ENCODE measurements around the gene FURIN. TPM values are rescaled to one million over a fixed set of nuclear protein-coding genes. Genes with fewer than 3 reads are reported as not detected.

The FURIN gene
- polyA plus RNA-seq, 4 donors = 22.8 to 112 (median 38.5) TPM

GRCh38 chr15:90862487-90862886 is 5.9 kb upstream of the FURIN start:
- H3K27ac ChIP-seq (ENCODE audit: low read depth in 1 of 3, low read length in 2 of 3) = no peak overlapping the region
- H3K4me3 ChIP-seq (ENCODE audit: low read depth in 1 of 3, low read length in 3 of 3) = no peak overlapping the region
- no peak for DNase-seq
- no peaks in the 10 kb centered on the region for H3K36me3 ChIP-seq (ENCODE audit: control insufficient read depth in 3 of 3, insufficient read depth in 2 of 3, low read depth in 1 of 3, low read length in 3 of 3)
- WGBS, 3 donors = 91 to 94% (median 92%) methylated on average over 6 of the region's 6 CpGs
- FAIRE-seq = no peak
- H3K27me3 ChIP-seq (ENCODE audit: control insufficient read depth in 3 of 3, insufficient read depth in 3 of 3, low read length in 3 of 3) = no peaks in the 10 kb centered on the region
- no peaks in the 10 kb centered on the region for H3K9me3 ChIP-seq (ENCODE audit: control insufficient read depth in 2 of 2, insufficient read depth in 1 of 2, low read depth in 1 of 2, low read length in 1 of 2)
- no peaks in the 10 kb centered on the region for H3K4me1 ChIP-seq (ENCODE audit: control insufficient read depth in 3 of 3, insufficient read depth in 2 of 3, low read depth in 1 of 3, low read length in 2 of 3)

- peaks cover 0 to 4% (median 0%) of the 10 kb centered on the region in 3 donors for H3K4me1 ChIP-seq (ENCODE audit: control insufficient read depth in 3 of 3, insufficient read depth in 2 of 3, low read depth in 1 of 3, low read length in 2 of 3)
- no peak overlapping the region for H3K4me3 ChIP-seq (ENCODE audit: low read depth in 1 of 3, low read length in 3 of 3)
- 70 to 77% (median 75%) methylated on average over 5 of the region's 5 CpGs for WGBS, 3 donors
- FAIRE-seq (no peak), DNase-seq (no peak)
- H3K27ac ChIP-seq (ENCODE audit: low read depth in 1 of 3, low read length in 2 of 3) = no peak overlapping the region
- H3K27me3 ChIP-seq (ENCODE audit: control insufficient read depth in 3 of 3, insufficient read depth in 3 of 3, low read length in 3 of 3) = no peaks in the 10 kb centered on the region
- no peaks in the 10 kb centered on the region for H3K9me3 ChIP-seq (ENCODE audit: control insufficient read depth in 2 of 2, insufficient read depth in 1 of 2, low read depth in 1 of 2, low read length in 1 of 2)
- H3K36me3 ChIP-seq (ENCODE audit: control insufficient read depth in 3 of 3, insufficient read depth in 2 of 3, low read depth in 1 of 3, low read length in 3 of 3) = no peaks in the 10 kb centered on the region
These were observed 5.2 kb upstream of the FURIN start for GRCh38 chr15:90862964-90863778.

GRCh38 chr15:90863987-90864386 is 4.4 kb upstream of the FURIN start:
- Histone ChIP-seq H3K27ac (ENCODE audit: low read depth in 1 of 3, low read length in 2 of 3) (no peak overlapping the region), H3K4me3 (ENCODE audit: low read depth in 1 of 3, low read length in 3 of 3) (no peak overlapping the region), H3K36me3 (ENCODE audit: control insufficient read depth in 3 of 3, insufficient read depth in 2 of 3, low read depth in 1 of 3, low read length in 3 of 3) (peaks cover 0 to 2% (median 0%) of the 10 kb centered on the region in 3 donors), H3K27me3 (ENCODE audit: control insufficient read depth in 3 of 3, insufficient read depth in 3 of 3, low read length in 3 of 3) (no peaks in the 10 kb centered on the region), H3K4me1 (ENCODE audit: control insufficient read depth in 3 of 3, insufficient read depth in 2 of 3, low read depth in 1 of 3, low read length in 2 of 3) (peaks cover 0 to 12% (median 0%) of the 10 kb centered on the region in 3 donors), H3K9me3 (ENCODE audit: control insufficient read depth in 2 of 2, insufficient read depth in 1 of 2, low read depth in 1 of 2, low read length in 1 of 2) (no peaks in the 10 kb centered on the region)
- DNase-seq (no peak), FAIRE-seq (no peak)
- 87 to 94% (median 91%) methylated on average over 4 of the region's 4 CpGs for WGBS, 3 donors

- peaks cover 0 to 2% (median 0%) of the 10 kb centered on the region in 3 donors for H3K36me3 ChIP-seq (ENCODE audit: control insufficient read depth in 3 of 3, insufficient read depth in 2 of 3, low read depth in 1 of 3, low read length in 3 of 3)
- no peak for DNase-seq
- H3K9me3 ChIP-seq (ENCODE audit: control insufficient read depth in 2 of 2, insufficient read depth in 1 of 2, low read depth in 1 of 2, low read length in 1 of 2) = no peaks in the 10 kb centered on the region
- peaks cover 0 to 17% (median under 1%) of the 10 kb centered on the region in 3 donors for H3K4me1 ChIP-seq (ENCODE audit: control insufficient read depth in 3 of 3, insufficient read depth in 2 of 3, low read depth in 1 of 3, low read length in 2 of 3)
- H3K27ac ChIP-seq (ENCODE audit: low read depth in 1 of 3, low read length in 2 of 3) = no peak overlapping the region
- WGBS, 3 donors = 84 to 90% (median 87%) methylated on average over 10 of the region's 10 CpGs
- no peak overlapping the region for H3K4me3 ChIP-seq (ENCODE audit: low read depth in 1 of 3, low read length in 3 of 3)
- no peaks in the 10 kb centered on the region for H3K27me3 ChIP-seq (ENCODE audit: control insufficient read depth in 3 of 3, insufficient read depth in 3 of 3, low read length in 3 of 3)
- no peak for FAIRE-seq
These were observed 3.9 kb upstream of the FURIN start for GRCh38 chr15:90864507-90864906.

GRCh38 chr15:90865702-90866101 is 2.7 kb upstream of the FURIN start:
- H3K9me3 ChIP-seq (ENCODE audit: control insufficient read depth in 2 of 2, insufficient read depth in 1 of 2, low read depth in 1 of 2, low read length in 1 of 2) = no peaks in the 10 kb centered on the region
- no peak overlapping the region for H3K27ac ChIP-seq (ENCODE audit: low read depth in 1 of 3, low read length in 2 of 3)
- 89 to 93% (median 91%) methylated on average over 4 of the region's 4 CpGs for WGBS, 3 donors
- no peaks in the 10 kb centered on the region for H3K27me3 ChIP-seq (ENCODE audit: control insufficient read depth in 3 of 3, insufficient read depth in 3 of 3, low read length in 3 of 3)
- H3K4me3 ChIP-seq (ENCODE audit: low read depth in 1 of 3, low read length in 3 of 3) = no peak overlapping the region
- peaks cover 0 to 2% (median 0%) of the 10 kb centered on the region in 3 donors for H3K36me3 ChIP-seq (ENCODE audit: control insufficient read depth in 3 of 3, insufficient read depth in 2 of 3, low read depth in 1 of 3, low read length in 3 of 3)
- peaks cover 3 to 29% (median 11%) of the 10 kb centered on the region in 3 donors for H3K4me1 ChIP-seq (ENCODE audit: control insufficient read depth in 3 of 3, insufficient read depth in 2 of 3, low read depth in 1 of 3, low read length in 2 of 3)
- DNase-seq (no peak), FAIRE-seq (no peak)

- no peak for DNase-seq
- Histone ChIP-seq H3K27me3 (ENCODE audit: control insufficient read depth in 3 of 3, insufficient read depth in 3 of 3, low read length in 3 of 3) (no peaks in the 10 kb centered on the region), H3K9me3 (ENCODE audit: control insufficient read depth in 2 of 2, insufficient read depth in 1 of 2, low read depth in 1 of 2, low read length in 1 of 2) (no peaks in the 10 kb centered on the region), H3K36me3 (ENCODE audit: control insufficient read depth in 3 of 3, insufficient read depth in 2 of 3, low read depth in 1 of 3, low read length in 3 of 3) (peaks cover 0 to 2% (median 0%) of the 10 kb centered on the region in 3 donors), H3K4me1 (ENCODE audit: control insufficient read depth in 3 of 3, insufficient read depth in 2 of 3, low read depth in 1 of 3, low read length in 2 of 3) (peaks cover 3 to 30% (median 11%) of the 10 kb centered on the region in 3 donors), H3K4me3 (ENCODE audit: low read depth in 1 of 3, low read length in 3 of 3) (no peak overlapping the region), H3K27ac (ENCODE audit: low read depth in 1 of 3, low read length in 2 of 3) (no peak overlapping the region)
- 55 to 62% (median 62%) methylated on average over 16 of the region's 16 CpGs for WGBS, 3 donors
- no peak for FAIRE-seq
These were observed 2.1 kb upstream of the FURIN start for GRCh38 chr15:90866161-90866715.

- Histone ChIP-seq H3K4me1 (ENCODE audit: control insufficient read depth in 3 of 3, insufficient read depth in 2 of 3, low read depth in 1 of 3, low read length in 2 of 3) (peaks cover 3 to 30% (median 11%) of the 10 kb centered on the region in 3 donors), H3K4me3 (ENCODE audit: low read depth in 1 of 3, low read length in 3 of 3) (no peak overlapping the region), H3K27ac (ENCODE audit: low read depth in 1 of 3, low read length in 2 of 3) (no peak overlapping the region), H3K9me3 (ENCODE audit: control insufficient read depth in 2 of 2, insufficient read depth in 1 of 2, low read depth in 1 of 2, low read length in 1 of 2) (no peaks in the 10 kb centered on the region), H3K27me3 (ENCODE audit: control insufficient read depth in 3 of 3, insufficient read depth in 3 of 3, low read length in 3 of 3) (no peaks in the 10 kb centered on the region), H3K36me3 (ENCODE audit: control insufficient read depth in 3 of 3, insufficient read depth in 2 of 3, low read depth in 1 of 3, low read length in 3 of 3) (peaks cover 0 to 2% (median 0%) of the 10 kb centered on the region in 3 donors)
- FAIRE-seq (no peak), DNase-seq (no peak)
- 67 to 79% (median 77%) methylated on average over 3 of the region's 3 CpGs for WGBS, 3 donors
These were observed 1.6 kb upstream of the FURIN start for GRCh38 chr15:90866800-90867199.

- peaks cover 0 to 8% (median 0%) of the 10 kb centered on the region in 3 donors for H3K36me3 ChIP-seq (ENCODE audit: control insufficient read depth in 3 of 3, insufficient read depth in 2 of 3, low read depth in 1 of 3, low read length in 3 of 3)
- no peaks in the 10 kb centered on the region for H3K9me3 ChIP-seq (ENCODE audit: control insufficient read depth in 2 of 2, insufficient read depth in 1 of 2, low read depth in 1 of 2, low read length in 1 of 2)
- H3K4me3 ChIP-seq (ENCODE audit: low read depth in 1 of 3, low read length in 3 of 3) = no peak overlapping the region
- DNase-seq (peak in 1 of 2 donors; percentile 89), FAIRE-seq (no peak)
- peaks cover 3 to 45% (median 16%) of the 10 kb centered on the region in 3 donors for H3K4me1 ChIP-seq (ENCODE audit: control insufficient read depth in 3 of 3, insufficient read depth in 2 of 3, low read depth in 1 of 3, low read length in 2 of 3)
- H3K27me3 ChIP-seq (ENCODE audit: control insufficient read depth in 3 of 3, insufficient read depth in 3 of 3, low read length in 3 of 3) = no peaks in the 10 kb centered on the region
- H3K27ac ChIP-seq (ENCODE audit: low read depth in 1 of 3, low read length in 2 of 3) = peak overlapping the region; percentile 51 to 96 (median 85)
These were observed 753 bp downstream of the FURIN start for GRCh38 chr15:90869140-90869541.
